Kidney glomerular epithelial cell (primary cell): ENCODE measurements around the gene CREG1.
"Not testable (repeated sequence)": the region's sequence is repeated elsewhere in the genome, so short reads cannot be mapped to it uniquely, and the experiment has no call there.

Experiments used
- DNase-seq: peaks from one replicate; lab custom pipeline; 2025; lab: John Stamatoyannopoulos, UW

CREG1 gene

GRCh38 chr1:167564612-167565270 lies 11.2 kb upstream of the CREG1 start:
- DNase-seq, result no peak

DNA sequence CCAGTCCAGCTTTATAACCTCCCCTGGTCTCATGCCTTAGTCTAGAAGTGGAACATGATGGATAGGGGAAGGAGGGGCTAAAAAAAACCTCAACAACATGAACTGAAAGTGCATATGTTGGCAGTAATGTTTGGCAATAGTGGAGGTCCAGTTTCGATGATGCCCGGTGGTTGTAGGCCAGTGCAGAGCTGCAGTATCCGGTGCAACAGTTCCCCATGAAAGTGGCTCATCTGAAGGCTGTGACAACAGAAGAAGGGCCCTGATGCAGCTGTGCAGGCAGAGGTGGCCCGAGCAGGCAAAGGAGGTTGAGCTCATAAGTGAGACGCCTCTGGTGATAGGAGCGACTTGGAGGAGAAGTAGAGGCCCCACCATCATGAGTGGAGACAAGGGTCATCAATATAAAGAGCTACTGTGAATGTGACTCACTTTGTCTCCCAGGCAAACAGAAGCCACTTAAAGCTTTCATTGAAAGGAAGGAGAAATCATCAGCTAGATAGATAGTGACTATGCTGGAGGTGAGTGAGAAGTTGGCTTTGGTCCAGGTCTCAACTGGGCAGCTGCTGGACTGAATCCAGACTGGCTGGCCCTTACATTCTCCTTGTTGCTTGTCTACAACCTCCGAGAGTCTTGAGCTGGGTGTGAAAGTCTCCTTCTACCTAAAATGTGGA lies 10.2 kb upstream of the CREG1 start:
- DNase-seq, result peak; percentile 15

DNA sequence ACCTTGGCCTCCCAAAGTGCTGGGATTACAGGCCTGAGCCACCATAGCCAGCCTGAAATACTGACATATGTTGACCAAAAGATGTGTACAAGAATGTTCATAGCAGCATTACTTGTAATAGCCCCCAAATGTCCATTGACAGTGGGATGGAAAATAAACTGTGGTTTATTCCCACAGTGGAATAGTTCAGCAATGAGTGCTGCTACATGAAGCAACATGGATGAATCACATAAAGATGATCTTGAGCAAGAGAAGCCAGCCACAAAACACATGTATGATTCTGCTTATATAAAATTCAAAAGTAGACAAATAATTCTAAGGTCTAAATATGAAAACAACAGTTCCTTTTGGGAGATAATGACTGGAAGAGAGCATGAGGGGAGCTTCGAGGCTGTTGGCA lies 9.1 kb upstream of the CREG1 start:
- no peak for DNase-seq

DNA sequence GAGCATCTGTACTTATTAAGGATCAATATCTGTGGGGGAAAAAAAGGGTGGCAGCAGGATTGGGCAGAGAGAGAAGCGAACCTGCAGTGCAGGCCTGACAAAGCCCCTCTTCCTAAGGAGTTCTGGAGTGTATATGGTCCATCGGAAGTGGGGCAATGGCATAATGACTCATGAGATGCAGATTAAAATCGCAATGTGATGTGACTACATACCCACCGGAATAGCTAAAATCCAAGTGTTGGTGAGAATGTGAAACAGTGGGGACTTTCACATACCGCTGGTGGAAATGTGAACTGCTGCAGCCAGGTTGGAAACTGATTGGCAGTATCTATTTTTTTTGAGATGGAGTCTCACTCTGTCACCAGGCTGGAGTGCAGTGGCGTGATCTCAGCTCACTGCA lies 8.2 kb upstream of the CREG1 start:
- no peak for DNase-seq

GRCh38 chr1:167555971-167556714 lies 2.6 kb upstream of the CREG1 start:
- peak; percentile 51 for DNase-seq

DNA sequence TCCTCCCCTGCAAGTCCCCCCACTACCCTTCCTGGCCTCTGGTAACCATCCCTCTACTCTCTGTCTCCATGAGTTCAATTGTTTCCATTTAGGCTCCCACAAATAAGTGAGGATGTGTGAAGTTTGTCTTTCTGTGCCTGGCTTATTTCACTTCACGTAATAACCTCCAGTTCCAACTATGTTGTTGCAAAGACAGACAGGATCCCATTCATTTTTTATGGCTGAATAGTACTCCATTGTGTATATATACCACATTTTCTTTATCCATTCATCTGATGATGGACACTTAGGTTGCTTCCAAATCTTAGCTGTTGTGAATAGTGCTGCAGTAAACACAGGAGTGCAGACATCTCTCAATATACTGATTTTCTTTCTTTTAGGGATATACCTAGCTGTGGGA lies 1.5 kb upstream of the CREG1 start:
- not testable (repeated sequence) for DNase-seq

- no peak for DNase-seq
These were observed 642 bp upstream of the CREG1 start for GRCh38 chr1:167554028-167554779.

GRCh38 chr1:167551362-167551761 lies 2.2 kb downstream of the CREG1 start:
- DNase-seq, result no peak

DNA sequence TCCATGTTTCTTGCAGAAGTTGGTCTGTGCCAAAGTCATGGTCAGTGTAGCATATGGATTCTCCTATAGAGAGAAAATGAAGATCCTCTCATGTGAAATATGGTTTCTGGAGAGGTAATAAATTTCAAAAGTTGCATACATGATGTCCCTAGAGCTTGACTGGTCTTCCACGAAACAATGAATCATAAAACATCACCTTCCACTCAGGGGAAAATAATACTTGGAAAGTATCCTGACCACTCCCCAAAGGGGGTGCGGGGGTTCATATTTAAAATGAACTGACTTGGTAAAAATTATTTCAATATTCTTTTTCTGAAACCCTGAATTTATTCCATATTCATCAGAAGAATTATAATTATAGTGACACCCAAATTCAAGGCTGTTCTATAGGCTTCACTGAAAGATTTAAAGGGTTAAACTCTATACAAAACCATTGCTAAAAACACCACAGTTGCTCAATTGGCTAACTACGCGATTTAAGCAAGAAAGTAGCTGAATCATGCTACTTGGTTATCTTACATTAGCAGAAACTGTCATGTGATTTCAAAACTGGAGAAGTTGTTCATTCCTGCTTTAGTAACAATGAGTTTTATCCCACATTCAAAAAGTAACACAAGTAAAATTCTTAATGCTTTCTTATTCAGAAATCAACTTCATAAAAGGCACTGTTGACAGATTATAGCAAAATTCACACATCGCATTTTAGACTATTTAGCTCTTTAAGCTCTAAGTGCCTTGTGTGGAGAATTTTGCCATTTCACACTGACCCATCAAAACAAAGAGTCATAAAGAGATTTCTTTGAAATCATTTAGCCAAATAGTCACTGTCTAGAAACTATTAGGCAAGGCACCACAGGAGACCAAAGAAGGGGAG lies 5.3 kb downstream of the CREG1 start:
- DNase-seq, result peak; percentile 10

- no peak for DNase-seq
These were observed 6.6 kb downstream of the CREG1 start for GRCh38 chr1:167546935-167547334.

GRCh38 chr1:167545349-167545748 lies 8.2 kb downstream of the CREG1 start:
- no peak for DNase-seq

DNA sequence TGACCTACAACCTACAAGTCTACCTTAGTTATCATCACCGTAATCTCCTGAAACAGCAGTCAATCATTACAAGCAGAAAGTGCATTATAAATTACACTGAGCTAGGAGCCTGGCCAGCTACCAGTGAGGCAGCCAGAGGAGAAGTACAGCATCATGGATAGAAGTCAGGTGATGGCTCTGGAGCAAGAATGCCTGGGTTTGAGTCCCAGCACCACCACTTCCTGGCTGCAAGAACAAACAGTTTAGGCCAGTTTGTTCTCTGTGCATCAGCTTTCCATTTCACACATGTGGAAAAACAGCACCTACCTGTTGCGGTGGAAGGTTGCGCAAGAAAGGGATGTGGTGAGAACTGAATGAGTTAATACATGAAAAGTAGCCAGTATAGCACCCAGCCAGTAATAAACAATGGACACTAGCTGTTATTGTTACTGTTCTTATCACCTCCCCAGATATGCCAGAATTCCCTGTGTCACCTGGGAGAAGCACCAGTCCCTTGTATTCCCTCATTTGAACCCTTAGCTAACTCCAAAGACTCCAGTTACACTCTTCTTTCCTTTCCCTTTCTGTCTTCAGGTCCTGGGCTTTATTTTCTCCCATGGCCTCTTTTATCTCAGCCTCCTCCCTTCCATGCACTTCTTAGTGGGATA lies 9.0 kb downstream of the CREG1 start:
- DNase-seq, result no peak

DNA sequence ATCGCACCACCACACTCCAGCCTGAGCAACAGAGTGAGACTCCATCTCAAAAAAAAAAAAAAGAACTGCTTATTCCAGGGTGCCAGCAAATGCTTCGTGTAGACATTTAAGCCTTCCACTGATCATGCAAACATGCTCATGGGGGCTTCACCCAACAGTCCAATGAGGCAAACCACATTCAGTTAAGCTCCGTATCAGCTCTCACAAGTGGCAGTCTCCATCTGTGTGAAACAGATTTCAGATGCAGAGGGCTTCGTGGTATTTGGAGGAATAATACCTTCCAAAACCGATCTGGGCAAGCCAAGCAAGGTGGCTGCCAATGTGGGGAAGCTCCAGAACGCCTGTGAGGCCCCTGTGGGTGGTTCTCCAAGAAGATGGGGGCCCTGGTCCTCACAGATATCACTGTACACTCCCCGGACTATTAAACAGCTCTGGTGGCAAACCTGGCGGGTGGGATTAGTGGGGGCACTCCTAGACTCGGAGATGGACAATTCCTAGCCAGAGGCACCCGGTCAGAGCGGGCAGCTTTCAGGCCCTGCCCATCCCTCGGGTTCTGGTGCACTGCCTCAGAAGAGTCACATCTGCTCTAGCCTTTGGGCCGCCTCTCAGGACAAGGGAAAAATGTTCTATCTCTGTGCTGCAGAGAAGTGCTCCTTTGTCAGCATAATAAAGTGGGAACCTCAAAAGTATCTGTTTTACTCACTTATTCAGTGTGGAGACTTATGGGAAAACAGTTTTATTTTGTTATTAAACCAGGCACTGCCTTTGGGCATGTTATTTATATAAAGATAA lies 10.2 kb downstream of the CREG1 start:
- no peak for DNase-seq

DNA sequence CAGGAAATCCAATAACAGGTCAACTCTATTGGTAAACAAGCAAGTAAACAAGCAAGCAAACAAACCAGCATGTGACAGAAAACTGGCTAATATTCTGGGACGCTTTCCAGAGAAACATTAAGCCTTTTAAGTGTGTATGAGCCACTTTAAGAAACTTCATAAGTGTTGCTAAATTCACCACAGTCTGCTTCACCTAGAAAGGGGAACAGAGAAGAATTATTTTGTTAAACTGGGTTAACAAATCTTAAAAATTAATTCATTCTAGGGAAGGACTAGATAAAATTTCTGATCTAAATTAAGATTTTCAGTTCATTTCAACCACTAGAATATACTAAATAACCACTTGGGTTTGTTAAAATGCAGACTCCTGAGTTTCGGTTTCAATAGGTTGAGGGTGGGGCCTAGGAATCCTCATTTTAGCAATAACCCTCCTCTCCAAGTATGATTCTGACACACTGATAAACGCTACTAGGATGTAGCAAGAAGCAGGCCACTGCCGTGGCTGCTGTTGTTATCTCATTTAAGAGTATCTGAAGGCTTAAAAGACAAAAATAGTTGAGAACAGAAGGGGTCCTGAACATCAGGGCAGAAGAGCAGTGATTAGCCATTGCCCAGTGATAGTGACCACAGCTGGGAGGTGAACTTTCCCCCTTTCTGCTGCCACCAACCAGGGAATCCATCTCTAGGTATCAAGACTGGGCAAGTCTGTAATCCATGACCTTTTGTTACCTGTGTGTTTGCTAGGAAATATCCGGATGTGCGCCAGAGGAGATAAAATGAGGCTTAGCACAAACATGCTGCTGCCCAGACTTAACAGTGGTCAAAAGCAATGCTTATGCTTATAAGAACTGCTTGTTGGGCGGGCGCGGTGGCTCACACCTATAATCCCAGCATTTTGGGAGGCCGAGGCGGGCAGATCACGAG lies 11.2 kb downstream of the CREG1 start:
- no peak for DNase-seq

DNA sequence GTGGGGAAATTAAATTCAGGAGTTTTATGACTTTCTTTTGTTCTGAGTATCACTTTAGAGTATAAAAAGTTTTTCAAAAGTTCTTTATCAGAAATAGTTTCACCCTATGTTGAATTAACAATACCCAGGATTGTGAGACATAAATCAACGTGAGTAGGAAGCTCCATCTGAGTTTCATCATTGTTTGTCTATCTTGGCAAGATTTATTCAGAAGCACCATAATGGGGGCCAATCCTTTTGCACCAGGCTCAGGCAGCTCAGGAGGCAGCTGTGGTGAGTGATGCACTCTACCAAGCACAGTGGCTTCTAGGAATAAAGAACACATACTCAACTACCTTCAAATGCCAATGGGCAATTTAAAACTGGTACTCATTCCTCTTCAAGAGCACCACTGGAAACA lies 12.0 kb downstream of the CREG1 start:
- no peak for DNase-seq

GRCh38 chr1:167541003-167541402 lies 12.6 kb downstream of the CREG1 start:
- no peak for DNase-seq

GRCh38 chr1:167538657-167539056 lies 14.9 kb downstream of the CREG1 start:
- no peak for DNase-seq

GRCh38 chr1:167533851-167534300 lies 19.7 kb downstream of the CREG1 start:
- peak; percentile 36 for DNase-seq
